G401.6 (cell line): Measurements from ENCODE around the gene NRCAM.

ENCODE experiments used
- FAIRE-seq: peaks from 2 replicates; lab custom pipeline; 2012; peaks lifted over from hg19 to GRCh38; lab: Jason Lieb, UNC

Gene NRCAM

DNA sequence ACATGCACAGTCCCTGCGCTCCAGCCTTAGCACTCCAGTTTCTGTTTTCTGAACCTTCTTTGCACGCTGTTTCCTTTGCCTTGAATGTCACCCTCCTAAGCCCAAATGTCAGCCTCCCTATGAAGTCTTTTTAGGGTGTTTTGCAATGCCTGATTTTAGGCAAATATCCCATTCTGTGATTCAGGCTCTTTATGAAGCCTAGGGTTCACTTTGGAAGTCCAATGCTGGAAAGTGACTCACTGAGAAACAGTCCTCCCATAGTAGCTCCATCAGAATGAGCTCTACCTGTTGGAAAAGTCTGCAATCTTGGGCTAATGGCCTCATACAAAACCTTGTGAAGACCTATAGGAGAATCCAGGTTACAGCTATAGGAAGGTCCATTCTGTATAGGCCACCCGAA, 331.4 kb downstream of the NRCAM start:
- no peak for FAIRE-seq

DNA sequence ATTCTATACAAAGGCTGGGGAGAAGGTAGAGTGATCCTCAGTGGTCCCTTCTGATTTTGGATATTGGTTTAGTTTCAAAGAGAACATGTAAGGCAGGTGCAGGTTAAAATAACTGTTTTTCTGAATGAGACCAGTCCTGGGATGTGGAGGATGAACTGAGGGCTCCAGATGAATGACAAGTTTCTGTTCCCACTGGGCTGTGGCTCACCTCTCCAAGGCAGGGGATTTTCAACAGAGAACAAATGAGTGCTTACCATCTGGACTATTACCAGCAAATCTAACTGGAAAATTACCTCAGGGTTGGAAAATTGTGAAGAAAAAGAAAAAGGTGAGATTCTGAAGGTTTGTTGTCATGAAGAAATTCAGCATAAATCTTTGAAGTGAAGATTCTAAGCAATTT, 334.1 kb downstream of the NRCAM start:
- FAIRE-seq = no peak

DNA sequence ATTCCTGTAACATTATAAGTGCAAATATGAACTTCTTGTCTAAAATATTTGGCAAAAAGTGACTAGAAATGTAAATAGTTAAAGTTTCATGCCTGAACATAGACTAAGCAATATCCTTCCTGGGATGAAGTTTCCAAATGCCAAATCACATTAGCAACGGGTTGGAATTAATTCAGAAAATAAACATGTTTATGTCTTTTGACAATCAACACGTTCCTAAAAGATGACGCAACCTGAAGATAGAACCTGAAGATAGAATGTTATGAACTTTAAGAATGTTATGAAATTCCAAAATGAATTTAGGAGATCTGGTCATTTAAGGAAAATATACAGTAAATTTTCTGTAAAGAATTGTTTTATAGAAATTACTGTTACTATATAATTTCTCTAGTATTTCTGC, 335.3 kb downstream of the NRCAM start:
- FAIRE-seq = no peak

DNA sequence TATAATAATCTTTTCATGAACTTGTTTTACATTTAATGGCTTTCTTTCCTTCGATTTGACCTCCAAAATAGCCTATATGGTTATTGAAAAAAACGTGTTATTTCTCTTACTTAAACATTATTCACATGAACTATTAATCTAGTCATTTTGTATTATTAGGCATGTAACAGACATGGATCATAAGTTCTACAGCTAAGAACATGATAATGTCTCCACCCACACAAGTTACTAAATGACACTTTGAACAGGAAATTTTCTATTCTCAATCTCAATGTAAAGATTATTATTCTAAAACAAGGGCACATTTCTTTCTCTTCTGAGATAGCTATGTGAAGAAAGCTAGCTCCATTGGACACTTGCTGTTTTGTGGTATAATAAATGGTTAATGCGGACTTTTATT, 336.0 kb downstream of the NRCAM start:
- FAIRE-seq = no peak

DNA sequence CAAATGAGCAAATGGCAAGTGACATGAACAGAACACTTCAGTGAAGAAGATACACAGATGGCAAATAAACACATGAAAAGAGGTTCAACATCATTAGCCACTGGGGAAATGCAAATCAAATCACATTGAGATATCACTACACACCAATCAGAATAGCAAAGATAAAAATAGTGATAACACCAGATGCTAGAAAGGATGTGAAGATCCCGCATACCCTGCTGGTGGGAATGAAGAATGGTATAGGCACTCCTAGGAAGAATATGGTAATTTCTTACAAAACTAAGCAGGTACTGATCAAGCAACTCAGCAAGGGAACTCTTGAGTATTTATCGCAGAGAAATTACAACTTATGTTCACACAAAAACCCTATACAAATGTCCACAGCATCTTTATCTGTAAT, 337.3 kb downstream of the NRCAM start:
- no peak for FAIRE-seq

DNA sequence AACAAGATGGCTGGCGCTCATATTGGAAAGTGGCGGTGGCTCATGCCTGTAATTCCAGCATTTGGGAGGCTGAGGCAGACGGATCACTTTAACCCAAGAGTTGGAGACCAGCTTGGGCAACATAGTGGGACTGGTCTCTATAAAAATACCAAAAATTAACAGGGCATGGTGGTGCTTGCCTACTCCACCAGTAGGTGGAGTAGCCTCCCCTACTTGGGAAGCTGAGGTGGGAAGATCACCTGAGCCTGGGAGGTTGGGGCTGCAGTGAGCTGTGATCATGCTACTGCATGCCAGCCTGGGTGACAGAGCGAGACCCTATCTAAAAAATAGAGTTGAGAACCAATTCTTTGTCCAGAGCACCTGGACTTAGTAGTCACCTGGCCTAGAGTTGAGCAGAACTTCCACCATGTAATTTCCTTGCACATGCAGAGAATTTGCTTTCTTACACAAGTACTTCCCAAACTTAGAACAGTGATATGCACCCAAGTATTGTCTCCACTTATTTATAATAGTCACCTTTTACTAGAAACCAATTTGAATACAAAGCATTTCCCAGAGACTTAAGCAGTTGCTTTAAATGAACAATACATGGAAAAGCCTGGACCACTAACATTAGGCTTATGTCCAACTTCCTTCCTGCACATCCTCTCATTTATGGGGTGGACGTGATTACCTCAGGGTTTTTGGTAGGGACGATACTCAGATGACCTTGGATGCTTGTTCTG, 342.0 kb downstream of the NRCAM start:
- FAIRE-seq = no peak

DNA sequence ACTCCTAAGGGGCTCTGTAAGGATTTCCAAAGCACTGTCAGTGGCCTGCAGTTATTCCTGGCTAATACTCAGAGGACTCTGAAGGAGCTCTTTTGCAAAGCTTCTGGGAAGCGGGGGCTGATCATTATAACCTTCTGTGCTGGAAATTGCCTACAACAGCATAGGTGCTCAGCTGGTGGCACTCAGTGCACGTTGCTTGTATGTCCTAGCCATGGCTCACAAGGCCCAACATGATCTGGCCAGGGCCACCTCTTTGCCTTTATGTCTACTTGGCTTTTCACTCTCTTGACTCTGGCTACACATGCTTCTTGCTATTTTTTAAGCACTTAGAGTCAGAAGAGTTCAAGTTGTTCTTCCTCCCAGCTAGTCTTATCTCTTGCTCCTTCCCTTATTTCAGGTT, 343.6 kb downstream of the NRCAM start:
- FAIRE-seq = no peak

DNA sequence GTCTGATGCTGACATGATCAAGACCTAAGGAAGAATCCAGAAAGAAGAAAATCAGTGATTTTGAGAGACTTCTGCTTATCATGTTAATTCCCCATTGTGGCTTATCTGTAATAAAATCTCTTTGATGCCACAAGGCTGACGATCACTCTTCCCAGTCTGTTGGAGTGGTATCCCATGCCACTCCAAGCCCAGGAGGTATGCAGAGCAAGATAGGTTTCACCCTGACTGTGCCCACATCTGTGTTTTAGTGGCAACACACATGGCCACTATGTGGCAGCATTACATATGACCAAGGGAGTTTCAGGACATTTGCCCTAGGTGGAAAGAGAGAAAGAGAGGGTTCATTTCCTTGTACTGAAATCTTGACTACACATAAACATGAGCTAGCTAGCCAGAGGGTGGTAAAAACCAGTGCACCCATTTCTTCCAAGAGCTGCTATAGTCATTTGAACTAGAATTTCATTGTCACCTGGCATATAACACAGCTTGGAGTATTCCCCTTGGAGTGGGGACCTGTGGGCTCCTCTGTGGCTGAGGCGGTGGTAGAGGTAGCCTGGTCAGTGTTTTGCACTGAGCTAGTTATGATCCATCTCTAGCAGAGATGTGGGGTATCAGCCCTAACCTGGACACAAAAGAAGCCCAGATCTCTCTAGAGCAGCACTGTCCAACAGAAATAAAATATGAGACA, 346.9 kb downstream of the NRCAM start:
- no peak for FAIRE-seq

DNA sequence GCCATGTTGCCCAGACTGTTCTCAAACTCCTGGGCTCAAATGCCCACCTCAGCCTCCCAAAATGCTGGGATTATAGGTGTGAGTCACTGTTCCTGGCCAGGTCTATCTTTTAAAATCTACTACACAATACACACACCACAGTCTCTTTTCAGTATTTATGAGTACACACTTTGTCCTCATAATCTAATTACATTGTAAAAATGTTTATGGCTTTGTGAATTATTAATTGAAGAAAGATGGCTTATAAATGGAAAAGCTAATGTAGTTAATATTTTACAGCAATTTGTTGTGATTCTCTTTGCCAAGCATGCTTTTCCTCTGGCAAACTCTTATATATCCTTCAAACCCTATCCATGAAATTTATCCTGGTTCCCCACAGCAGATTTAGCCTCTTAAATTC, 348.1 kb downstream of the NRCAM start:
- FAIRE-seq = no peak

DNA sequence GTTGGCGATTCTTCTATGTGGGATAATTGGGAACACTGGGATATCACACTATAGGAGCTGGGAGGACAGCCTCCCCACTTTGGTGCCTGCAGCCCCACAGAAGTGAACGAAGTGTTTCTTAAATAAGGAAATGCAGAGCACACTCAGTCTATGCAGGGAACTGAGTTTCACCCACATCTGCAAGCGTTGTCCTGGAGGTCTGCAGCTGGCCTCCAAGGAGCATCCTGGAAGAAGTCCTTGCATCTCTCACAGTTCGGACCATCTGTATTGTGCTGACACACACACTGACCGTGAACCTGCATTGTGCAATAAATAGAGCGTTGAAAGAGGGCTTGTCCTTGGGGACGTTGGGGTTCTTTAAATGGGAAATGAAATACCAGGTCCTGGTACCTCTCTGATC, 351.9 kb downstream of the NRCAM start:
- no peak for FAIRE-seq

DNA sequence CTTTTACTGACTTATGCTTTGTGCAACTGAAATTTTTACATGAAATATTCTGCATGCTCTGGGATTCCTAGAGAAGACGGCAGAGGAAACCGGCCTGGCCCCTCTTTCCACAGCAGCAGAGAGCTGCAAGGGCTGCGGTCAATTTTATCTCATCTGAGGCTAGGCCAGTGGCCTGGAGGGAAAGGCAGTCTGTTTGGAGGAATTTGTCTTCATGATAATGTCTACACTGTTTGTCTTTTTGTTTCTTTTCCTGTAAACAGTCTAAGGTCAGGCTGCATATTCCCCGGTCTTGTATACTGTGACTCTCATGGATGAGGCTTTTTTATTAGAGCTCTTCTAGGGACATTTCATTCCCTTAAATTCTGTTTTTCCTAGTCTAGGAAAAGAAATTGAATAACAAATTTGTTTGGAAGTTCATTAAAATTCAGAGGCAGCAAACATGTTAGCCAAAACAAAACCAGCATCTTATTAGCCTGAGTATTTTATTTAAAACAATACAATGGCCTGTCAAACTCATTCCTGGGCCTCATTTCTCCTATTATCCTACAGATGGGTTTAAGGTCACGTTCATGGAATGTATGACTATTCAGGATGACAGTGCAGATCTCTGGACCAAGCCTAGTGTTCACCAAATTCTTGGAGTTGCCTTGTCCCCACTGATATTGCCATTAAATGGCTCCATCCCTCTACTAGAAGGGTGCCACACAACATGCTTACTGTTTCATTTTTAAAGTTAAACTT, 352.5 kb downstream of the NRCAM start:
- FAIRE-seq = no peak

DNA sequence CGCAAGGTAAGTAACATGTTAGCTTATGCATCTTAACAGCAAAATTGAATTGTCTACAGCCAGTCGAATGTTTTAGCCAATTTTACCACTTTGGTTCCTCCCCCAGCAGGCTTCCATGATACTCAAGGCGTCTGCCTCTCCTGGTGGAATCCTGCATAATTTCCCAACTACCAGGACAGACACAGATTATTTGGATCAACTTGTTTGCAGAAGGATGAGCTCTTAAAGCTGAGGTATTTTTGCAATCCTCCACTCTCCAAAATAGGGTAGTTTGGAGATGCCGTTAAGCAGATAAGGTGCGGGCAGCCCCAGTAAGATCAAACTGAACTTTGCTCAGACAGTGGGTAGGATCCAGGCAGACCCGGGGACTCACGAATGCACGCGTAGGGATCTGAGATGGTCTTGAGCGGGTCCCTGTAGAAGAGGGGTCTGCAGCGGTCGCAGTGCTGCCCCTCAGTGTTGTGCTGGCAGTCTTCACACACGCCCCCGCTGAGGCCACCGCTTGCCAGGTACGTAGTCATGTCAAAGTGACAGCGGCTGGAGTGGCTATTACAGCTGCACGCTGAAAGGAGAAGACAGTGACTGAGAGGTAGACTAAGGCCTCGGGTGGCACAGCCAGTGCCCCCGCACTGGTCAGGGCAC, 353.4 kb downstream of the NRCAM start:
- no peak for FAIRE-seq

DNA sequence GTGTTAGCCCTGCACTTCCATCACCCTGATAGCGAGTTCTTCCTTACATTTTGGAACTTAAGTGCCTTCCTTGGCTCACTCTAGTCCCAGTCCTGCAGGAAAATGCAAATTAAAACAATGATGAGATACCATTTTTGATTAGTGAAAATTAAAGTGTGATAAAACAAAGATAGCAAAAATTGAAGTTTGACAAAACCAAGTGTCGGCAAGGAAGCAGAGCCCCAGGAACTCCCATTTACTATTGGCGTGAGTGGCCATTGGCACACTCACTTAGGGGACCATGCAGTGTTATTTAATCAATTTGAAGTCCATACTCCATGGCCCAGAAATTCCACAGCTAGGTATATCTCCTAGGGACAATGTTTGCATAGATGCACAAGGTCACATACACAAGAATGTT, 354.5 kb downstream of the NRCAM start:
- no peak for FAIRE-seq

DNA sequence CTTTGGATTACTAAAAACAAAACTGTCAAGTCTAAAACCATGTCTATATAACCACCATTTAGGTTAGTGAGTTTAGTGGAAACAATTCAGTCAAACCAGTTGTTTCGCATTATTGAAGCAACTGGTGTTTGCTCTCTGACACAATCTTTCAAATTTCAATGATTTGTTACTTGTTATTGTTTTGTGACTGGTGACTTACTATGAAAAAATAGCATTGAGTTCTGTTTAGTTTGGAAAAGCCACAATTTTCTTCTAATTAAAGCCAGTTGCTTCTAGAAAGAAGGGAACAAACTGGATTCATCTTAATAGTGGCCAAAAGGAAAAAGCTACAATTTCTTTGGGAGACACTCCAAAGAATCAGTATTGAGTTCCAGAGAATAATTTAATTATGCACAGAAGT, 356.5 kb downstream of the NRCAM start:
- no peak for FAIRE-seq

DNA sequence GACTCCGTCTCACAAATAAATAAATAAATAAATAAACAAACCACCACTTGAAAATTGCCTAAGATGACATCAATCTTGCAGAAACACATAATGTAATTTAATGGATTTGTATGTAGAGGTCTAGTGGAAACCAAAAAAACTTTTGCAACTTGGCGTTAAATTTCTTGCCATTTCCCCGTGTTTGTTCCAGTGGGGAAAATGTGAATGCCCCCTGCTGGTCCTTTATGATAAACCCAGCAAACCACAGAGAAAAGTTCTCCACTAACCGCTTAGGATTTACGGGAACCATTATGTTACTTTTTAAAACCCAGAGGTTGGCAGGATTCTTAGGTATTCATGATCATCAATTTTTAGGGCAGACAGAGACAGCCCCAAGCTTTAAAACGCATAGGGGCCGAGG, 358.5 kb downstream of the NRCAM start:
- FAIRE-seq = no peak
